ENCODE results near the gene GUCY1A1.

GRCh38 chr4:155709918-155710317 is 43.3 kb downstream of the GUCY1A1 start:
- TF ChIP-seq CTCF (IDR thresholded peaks at IDR 0.05; ENCODE audit: low read length) (no peak), EZH2 (IDR thresholded peaks at IDR 0.05; ENCODE audit: borderline replicate concordance, low read length) (no peak)
